Ovary (tissue), 3 donors: ENCODE measurements around the gene PCDHA1.
"Not testable (repeated sequence)": the region's sequence is repeated elsewhere in the genome, so short reads cannot be mapped to it uniquely, and the experiment has no call there.

Experiments
- CTCF ChIP-seq, 3 donors: fragments of 450-650 bp in 2 of 3; fragments of 200-600 bp in 1 of 3; IDR thresholded peaks; one replicate each; pipeline versions ENCODE4 v1.5.1 to v1.8.0; 2016 to 2022; ENCODE audit warnings: antibody characterized with exemption in 3 of 3, mild to moderate bottlenecking in 1 of 3
- EP300 ChIP-seq: sonication (generic); formaldehyde crosslinking; IDR thresholded peaks from one replicate; pipeline ENCODE4 v1.6.1; 2017; ENCODE audit warnings: antibody characterized with exemption
- POLR2A ChIP-seq: fragments of 450-650 bp; IDR thresholded peaks from one replicate; pipeline ENCODE4 v1.6.1; 2017; ENCODE audit warnings: antibody characterized with exemption, mild to moderate bottlenecking, moderate library complexity
- donor health status: DM: no; HTN: no; CAD: no.

GRCh38 chr5:140822969-140823368, 37.0 kb downstream of the PCDHA1 start:
- TF ChIP-seq POLR2A; CTCF (IDR thresholded peaks at IDR 0.05); EP300: not testable (repeated sequence)
